B cell (primary cell): Measurements from ENCODE around the gene IL11.

ENCODE experiments used
- CTCF ChIP-seq: fragments of 200-600 bp; IDR thresholded peaks from one replicate; pipeline ENCODE4 v1.8.0; 2022; ENCODE audit warnings: antibody characterized with exemption, mild to moderate bottlenecking
- EZH2 ChIP-seq: IDR thresholded peaks from 2 replicates; pipeline ENCODE4 v1.6.1; 2012; ENCODE audit warnings: borderline replicate concordance, low read depth, mild to moderate bottlenecking, moderate library complexity, low read length; ENCODE audit not compliant: insufficient read depth, poor library complexity, severe bottlenecking

DNA sequence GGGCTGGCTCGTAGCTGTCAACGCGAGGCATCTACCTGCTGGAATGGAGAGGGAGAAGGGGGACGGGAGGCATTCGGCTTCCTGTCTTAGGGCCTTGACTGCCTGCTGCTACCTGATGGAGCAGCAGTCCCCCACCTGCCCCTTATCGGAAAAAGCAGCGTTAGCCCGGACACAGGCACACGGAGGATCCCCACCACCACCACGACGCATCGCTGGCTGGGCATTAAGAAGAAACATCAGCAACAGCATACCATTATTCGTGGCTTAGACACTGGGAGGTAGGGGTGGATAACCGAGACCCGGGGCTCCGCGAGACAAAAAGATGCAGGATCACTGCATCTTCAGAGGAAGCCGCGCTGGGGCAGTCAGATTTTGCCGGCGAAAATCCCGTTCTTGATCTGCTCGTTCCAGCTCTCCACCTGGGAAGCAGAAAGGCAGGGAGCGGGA lies 16.9 kb downstream of the IL11 start:
- TF ChIP-seq CTCF (no peak), EZH2 (no peak)
